Umbilical cord (tissue), 1 donor: ENCODE measurements around the gene DIS3L. TPM values are rescaled to one million over a fixed set of nuclear protein-coding genes. Genes with fewer than 3 reads are reported as not detected.

Experiments
- total RNA-seq: library from RNA; depleted of rRNA; stranded (reverse); fragments of >200 nt; gene quantifications from one replicate; pipeline ENCODE4 v1.2.3, GENCODE V29; 2014; ENCODE audit warnings: low replicate concordance; ENCODE audit not compliant: insufficient read depth

Gene DIS3L
- total RNA-seq, 1 donor from 2014 or later = 22.4 TPM

Other genes starting within 250 kb of the DIS3L start
- 1.9 TPM for gene MEGF11, start 39.8 kb upstream of the DIS3L start, total RNA-seq
- gene TIPIN, start 63.1 kb downstream of the DIS3L start, total RNA-seq = 7.0 TPM
- gene MAP2K1, start 93.3 kb downstream of the DIS3L start, total RNA-seq = 25.8 TPM
- gene SNAPC5, start 204.2 kb downstream of the DIS3L start, total RNA-seq = 7.2 TPM
- gene RPL4, start 211.3 kb downstream of the DIS3L start, total RNA-seq = 3,940 TPM
- gene ZWILCH, start 211.8 kb downstream of the DIS3L start, total RNA-seq = 8.4 TPM